Upper lobe of left lung (tissue), 4 donors: ENCODE data around the gene SEMA6D.

Source experiments
- CTCF ChIP-seq, 6 experiments: fragments of 450-650 bp in 4 of 6; fragments of 200-600 bp in 2 of 6; sonication (generic) in 2 of 6; IDR thresholded peaks; one replicate each; pipeline ENCODE4 v1.5.1; 2016 to 2019; ENCODE audit warnings: antibody characterized with exemption in 6 of 6
- POLR2A ChIP-seq, 4 donors: fragments of 450-650 bp; IDR thresholded peaks; one replicate each; pipeline ENCODE4 v1.5.1; 2016 to 2017; ENCODE audit warnings: antibody characterized with exemption in 4 of 4, mild to moderate bottlenecking in 2 of 4
- POLR2AphosphoS5 ChIP-seq, 2 donors: sonication (generic); formaldehyde crosslinking; IDR thresholded peaks; one replicate each; pipeline ENCODE4 v1.5.1; 2017; ENCODE audit warnings: antibody characterized with exemption in 2 of 2

- TF ChIP-seq CTCF (IDR thresholded peaks at IDR 0.05) (no peak), POLR2AphosphoS5 (IDR thresholded peaks at IDR 0.05) (no peak), POLR2A (IDR thresholded peaks at IDR 0.05) (no peak)
Measured at GRCh38 chr15:47762621-47763020, 45.3 kb downstream of the SEMA6D start.
